Right forelimb (tissue), 1 donor: ENCODE results near the gene EXPH5.
A peak's percentile ranks its signal among the peaks of the same experiment; 100 is the strongest.
"Not testable (repeated sequence)": the region's sequence is repeated elsewhere in the genome, so short reads cannot be mapped to it uniquely, and the experiment has no call there.

Experiments
- DNase-seq: peaks from one replicate; pipeline ENCODE4 v3.0.0-alpha.2; 2018

Gene EXPH5

GRCh38 chr11:108593214-108593922 lies at the start of gene EXPH5:
Gene EXPH5, minus strand, starts transcription at chr11:108593768. Its CDS starts 232 bp downstream, at chr11:108593536.
- DNase-seq, result peak; percentile 85

- DNase-seq, result not testable (repeated sequence)
Measured at GRCh38 chr11:108641752-108642151, 48.2 kb upstream of the EXPH5 start.

DNA sequence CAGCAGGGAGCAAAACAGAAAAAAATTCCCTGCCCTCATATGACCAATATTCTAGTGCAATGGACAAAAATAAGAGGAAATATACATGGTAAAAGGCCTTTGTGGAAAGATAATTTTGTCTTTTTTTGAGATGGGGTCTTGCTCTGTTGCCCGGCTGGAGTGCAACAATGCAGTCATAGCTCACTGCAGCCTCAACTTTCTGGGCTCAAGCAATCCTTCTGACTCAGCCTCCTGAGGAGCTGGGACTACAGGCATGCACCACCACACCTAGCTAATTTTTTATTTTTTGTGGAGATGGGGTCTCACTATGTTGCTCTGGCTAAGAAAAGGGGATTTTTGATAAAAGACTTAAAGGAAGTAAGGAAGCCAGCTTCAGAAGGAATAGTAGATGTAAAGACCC lies 45.6 kb upstream of the EXPH5 start:
- DNase-seq, result no peak

DNA sequence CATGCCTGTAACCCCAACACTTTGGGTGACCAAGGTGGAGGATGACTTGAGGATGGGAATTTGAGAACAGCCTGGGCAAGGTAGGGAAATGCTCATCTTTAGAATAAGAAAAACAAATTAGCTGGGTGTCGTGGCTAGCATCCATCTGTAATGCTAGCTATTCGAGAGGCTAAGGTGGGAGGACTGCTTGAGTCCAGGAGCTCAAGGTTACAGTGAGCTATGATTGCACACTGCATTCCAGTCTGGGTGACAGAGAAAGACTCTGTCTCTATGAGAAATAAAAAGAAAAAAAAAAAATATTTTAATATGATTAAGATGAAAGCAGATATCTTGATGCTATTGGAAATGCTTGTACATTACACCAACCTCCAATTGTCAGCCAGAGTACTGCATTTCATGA lies 42.7 kb upstream of the EXPH5 start:
- no peak for DNase-seq

- DNase-seq, result no peak
Measured at GRCh38 chr11:108635106-108635505, 41.5 kb upstream of the EXPH5 start.

DNA sequence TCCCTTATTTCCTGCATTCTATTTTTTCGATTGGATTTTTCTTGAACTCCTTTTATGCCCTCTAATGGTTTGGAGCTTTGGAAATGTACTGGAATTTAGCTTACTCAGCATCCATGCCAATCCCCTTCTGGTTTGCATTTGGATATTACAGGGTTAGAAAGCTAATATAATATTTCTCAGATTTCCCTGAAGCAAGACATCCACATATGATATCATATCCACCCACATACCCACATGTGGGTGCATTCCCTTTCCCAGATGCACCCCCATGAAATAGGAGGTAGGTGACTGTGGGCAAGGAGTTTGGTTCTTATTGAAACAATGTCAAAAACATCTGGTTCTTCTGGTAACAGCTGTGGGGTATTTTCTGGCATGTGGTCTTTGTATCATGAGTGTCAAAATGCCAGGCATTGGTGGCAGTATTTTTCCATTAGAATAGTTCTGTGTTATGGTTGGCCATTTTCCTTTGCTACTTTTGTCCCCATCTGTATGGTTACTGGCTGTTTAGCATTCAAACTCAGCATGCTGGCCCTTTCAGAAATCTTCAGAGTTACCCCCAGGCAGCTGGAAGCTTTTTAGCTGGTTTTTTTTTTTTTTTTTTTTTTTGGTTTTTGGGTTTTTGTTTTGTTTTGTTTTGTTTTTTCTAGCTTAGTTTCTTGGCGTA lies 38.6 kb upstream of the EXPH5 start:
- DNase-seq, result no peak

- DNase-seq, result no peak
Measured at GRCh38 chr11:108629274-108629673, 35.7 kb upstream of the EXPH5 start.

GRCh38 chr11:108628812-108629211 lies 35.2 kb upstream of the EXPH5 start:
- no peak for DNase-seq

DNA sequence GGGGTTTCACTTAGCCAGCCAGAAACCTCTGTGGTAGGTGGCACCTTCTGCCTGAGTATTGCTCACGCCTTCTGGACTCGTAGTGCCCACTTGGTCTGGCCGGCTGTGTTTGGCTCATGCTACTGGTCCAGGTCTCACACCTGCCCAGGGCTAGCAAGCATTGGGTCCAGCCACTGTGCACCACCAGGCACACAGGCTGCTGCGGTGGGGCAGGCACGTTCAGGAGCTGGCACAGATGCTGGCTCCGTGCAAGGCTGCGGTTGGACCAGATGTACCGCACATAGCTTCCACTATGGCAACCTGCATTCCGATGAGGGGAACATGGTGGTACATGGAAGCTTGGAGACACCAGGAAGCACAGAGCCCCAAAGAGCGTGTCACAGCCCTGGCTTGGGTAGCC lies 34.8 kb upstream of the EXPH5 start:
- DNase-seq, result no peak

GRCh38 chr11:108624196-108624925 lies 30.8 kb upstream of the EXPH5 start:
- no peak for DNase-seq

- no peak for DNase-seq
Measured at GRCh38 chr11:108622341-108622740, 28.8 kb upstream of the EXPH5 start.

DNA sequence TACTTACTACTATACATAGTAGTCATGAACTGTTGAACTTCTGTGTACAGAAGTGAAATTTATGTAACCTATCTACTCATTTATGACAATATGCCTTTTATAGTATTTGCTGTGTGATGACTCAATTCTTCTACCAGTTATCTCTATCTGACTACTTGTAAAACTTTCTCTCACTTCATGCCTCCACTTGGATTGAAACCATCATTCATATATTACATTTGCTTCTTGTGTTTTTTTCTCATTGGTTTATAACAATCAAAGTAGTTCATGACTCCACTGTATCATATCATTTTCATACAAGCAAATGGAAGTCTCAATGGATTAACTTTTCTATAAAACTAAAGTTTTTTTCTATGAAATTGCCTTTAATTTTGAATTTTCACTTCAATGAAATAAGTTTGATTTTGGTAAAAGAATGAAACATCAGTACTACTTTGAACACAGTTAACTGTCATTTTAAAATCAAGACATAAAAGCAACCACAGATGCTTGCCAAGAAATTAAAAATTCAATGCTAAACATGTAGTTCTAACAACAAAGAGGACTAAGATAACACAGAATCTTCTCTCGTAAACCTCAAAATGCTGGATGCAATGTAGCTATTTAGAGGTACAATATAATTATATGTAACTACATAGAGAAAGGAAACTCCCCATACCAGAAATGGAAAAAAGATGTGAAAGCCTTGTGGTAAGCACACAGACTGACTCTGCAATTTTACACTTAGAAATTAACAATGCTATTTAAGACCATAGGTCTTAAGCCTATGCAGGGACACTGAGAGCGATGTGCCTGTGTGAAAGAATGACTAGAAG lies 27.6 kb upstream of the EXPH5 start:
- no peak for DNase-seq

- no peak for DNase-seq
Measured at GRCh38 chr11:108618529-108618928, 25.0 kb upstream of the EXPH5 start.

- no peak for DNase-seq
Measured at GRCh38 chr11:108617055-108617454, 23.5 kb upstream of the EXPH5 start.

GRCh38 chr11:108616549-108616948 lies 23.0 kb upstream of the EXPH5 start:
- DNase-seq, result no peak

GRCh38 chr11:108614086-108614485 lies 20.5 kb upstream of the EXPH5 start:
- DNase-seq, result no peak

DNA sequence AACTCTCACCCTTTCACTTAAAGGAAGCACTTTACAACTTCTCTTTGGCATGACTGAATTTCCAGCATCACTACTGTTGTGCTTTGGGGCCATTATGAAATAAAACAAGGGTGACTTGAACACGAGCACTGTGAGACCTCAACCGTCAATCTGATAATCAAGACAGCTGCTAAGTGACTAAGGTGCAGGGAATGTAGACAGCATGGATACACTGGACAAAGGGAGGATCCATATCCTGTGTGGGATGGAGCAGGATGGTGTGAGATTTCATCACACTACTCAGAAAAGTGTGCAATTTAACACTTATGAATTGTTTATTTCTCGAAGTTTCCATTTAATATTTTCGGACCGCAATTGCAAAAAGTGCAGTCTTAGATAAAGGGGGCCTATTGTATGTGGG lies 16.1 kb upstream of the EXPH5 start:
- DNase-seq, result no peak

DNA sequence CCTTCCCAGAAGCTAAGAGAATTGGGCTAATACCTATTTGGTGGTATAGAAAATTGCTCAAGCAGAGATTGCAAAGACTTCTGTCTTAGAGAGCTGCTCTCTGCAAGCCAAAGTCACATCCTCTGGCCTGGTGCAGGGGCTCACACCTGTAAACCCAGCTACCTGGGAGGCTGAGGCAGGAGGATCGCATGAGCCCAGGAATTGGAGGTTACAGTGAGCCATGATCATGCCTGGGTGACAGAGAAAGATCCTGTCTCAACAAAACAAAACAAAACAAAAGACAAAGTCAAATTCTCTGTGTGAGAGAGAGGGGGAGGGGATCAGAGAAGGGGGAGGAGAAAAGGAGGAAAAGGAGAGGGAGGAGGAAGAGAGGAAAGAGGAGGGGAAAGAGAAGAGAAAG lies 15.0 kb upstream of the EXPH5 start:
- no peak for DNase-seq

DNA sequence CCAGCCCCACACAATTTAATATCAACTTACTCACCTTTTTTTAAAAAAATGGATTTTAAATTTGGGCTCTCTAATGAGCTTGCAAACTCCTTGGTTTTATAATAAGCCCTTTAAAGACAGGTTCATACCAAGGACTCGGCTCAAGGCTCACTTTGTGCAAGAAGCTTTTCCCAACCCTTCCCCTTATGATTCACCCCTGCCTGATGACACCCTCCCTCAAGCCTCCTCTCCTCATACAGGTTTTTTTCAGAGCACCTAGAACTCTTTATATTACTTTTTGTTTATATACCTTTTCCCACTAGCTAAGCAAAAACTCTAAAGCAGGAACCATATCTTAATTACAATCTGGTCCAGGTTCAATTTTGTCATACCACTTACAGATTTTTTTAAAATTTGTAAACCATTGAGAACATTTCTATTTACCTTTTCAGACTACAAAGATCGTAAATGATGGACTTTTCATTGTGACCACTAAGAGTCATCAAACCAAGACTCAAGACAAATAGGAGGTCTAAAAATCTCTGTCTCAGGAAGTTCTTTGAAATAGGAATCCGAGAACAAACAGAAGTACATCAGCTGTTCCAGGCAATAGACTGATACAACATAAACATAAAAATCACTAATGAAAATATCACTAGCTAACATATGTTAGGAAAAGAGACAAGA lies 13.1 kb upstream of the EXPH5 start:
- no peak for DNase-seq

DNA sequence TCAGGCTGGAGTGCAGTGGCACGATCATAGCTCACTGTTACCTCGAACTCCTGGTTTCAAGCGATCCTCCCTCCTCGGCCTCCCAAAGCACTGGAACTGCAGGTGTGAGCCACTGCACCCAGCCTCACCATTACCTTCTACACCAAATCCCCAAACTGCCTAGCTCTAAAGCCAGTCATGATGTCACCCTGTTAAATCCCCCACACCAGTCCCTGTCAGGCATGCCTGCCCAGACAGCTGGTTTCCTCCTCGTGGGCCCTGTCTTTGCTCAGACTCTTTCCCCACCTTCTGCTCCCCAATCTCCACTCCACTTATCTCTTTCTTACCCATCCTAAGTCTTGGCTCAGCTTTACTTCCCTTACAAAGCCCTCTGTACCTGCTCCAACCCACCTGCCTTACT lies 12.5 kb upstream of the EXPH5 start:
- no peak for DNase-seq

GRCh38 chr11:108602818-108603217 lies 9.2 kb upstream of the EXPH5 start:
- not testable (repeated sequence) for DNase-seq

- no peak for DNase-seq
Measured at GRCh38 chr11:108601150-108601549, 7.6 kb upstream of the EXPH5 start.

DNA sequence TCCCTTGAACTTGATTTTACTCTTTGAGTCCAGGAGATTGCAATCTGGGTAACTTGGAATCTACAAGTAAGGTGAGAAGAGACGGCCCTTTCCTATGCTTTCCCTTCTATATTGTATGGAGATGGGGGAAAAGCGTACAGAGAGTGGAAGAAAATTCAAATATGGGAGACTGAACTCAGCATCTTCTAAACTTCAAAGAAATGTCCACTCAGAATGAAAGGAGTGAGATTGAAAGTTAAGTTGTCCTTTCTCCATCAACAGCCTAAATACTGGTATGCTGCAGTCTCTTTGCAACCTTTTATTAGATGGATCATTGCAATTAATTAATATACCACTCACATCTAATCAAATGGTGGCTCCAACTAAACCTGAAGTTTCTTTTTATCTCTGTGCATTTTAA lies 6.4 kb upstream of the EXPH5 start:
- DNase-seq, result no peak
